Measurements from ENCODE around the gene C4orf36. TPM values are rescaled to one million over a fixed set of nuclear protein-coding genes. Genes with fewer than 3 reads are reported as not detected.

Gene C4orf36
- total RNA-seq, 1 donor from 2014 or later: 8.6 TPM

- TF ChIP-seq CTCF (IDR thresholded peaks at IDR 0.05) (no peak), EZH2phosphoT487 (IDR thresholded peaks at IDR 0.05) (no peak), EZH2 (IDR thresholded peaks at IDR 0.05) (no peak)
- H3K4me3 Mint-ChIP-seq: no peak overlapping the region
- H3K4me1 Mint-ChIP-seq: no peaks in the 10 kb centered on the region
- Histone ChIP-seq H3K27me3 (no peaks in the 10 kb centered on the region), H2AFZ (replicated peaks) (no peak overlapping the region), H3F3A (ENCODE audit: low read depth) (no peaks in the 10 kb centered on the region), H3K9ac (no peak overlapping the region), H3K4me1 (no peaks in the 10 kb centered on the region), H3K27ac (no peak overlapping the region), H3K4me3 (no peak overlapping the region), H3K79me2 (ENCODE audit: low read depth) (no peaks in the 10 kb centered on the region), H3K36me3 (no peaks in the 10 kb centered on the region), H3K4me2 (no peak overlapping the region), H3K9me3 (ENCODE audit: low read depth) (no peaks in the 10 kb centered on the region), H4K20me1 (ENCODE audit: low read depth) (no peaks in the 10 kb centered on the region)
- H3K27me3 Mint-ChIP-seq (ENCODE audit: insufficient read depth, low read depth): peaks cover 5% of the 10 kb centered on the region
- no peak overlapping the region for H3K27ac Mint-ChIP-seq
- no peaks in the 10 kb centered on the region for H3K36me3 Mint-ChIP-seq
- no peaks in the 10 kb centered on the region for H3K9me3 Mint-ChIP-seq
- DNase-seq (ENCODE audit: low spot score): no peak
Observed at GRCh38 chr4:86847571-86847970, 44.7 kb downstream of the C4orf36 start.

GRCh38 chr4:86846921-86847320 lies 45.3 kb downstream of the C4orf36 start:
- Histone ChIP-seq H3K4me2 (no peak overlapping the region), H3K27me3 (no peaks in the 10 kb centered on the region), H3K4me1 (no peaks in the 10 kb centered on the region), H3K4me3 (no peak overlapping the region), H3K9ac (no peak overlapping the region), H2AFZ (replicated peaks) (no peak overlapping the region), H3K79me2 (ENCODE audit: low read depth) (no peaks in the 10 kb centered on the region), H3K36me3 (no peaks in the 10 kb centered on the region), H3K27ac (no peak overlapping the region), H3F3A (ENCODE audit: low read depth) (no peaks in the 10 kb centered on the region), H4K20me1 (ENCODE audit: low read depth) (no peaks in the 10 kb centered on the region), H3K9me3 (ENCODE audit: low read depth) (no peaks in the 10 kb centered on the region)
- Mint-ChIP-seq H3K36me3 (no peaks in the 10 kb centered on the region), H3K4me3 (no peak overlapping the region), H3K27me3 (ENCODE audit: insufficient read depth, low read depth) (peaks cover 5% of the 10 kb centered on the region), H3K9me3 (no peaks in the 10 kb centered on the region), H3K4me1 (no peaks in the 10 kb centered on the region), H3K27ac (no peak overlapping the region)
- no peak for TF ChIP-seq EZH2phosphoT487 (IDR thresholded peaks at IDR 0.05)
- no peak for TF ChIP-seq EZH2 (IDR thresholded peaks at IDR 0.05)
- TF ChIP-seq CTCF (IDR thresholded peaks at IDR 0.05): no peak
- no peak for DNase-seq (ENCODE audit: low spot score)

DNA sequence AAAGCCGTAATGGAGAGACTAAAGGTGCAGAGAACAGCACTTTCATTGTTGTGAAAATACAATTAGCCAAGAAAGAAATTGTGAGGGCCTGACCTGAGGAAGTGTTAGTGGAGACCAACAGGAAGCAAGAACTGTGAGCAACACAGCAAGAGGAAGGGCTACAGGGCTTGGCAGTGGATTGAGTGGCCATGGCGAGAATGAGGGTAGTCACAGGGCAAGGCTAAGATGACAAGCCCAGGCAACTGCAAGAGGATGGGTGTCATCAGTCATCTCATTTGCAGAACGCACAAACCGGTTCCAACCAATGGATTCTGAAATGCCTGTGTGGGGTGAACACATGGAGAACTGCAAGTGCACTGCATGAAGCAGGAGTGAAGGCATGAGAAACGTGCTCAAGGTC lies 46.6 kb downstream of the C4orf36 start:
- no peak for DNase-seq (ENCODE audit: low spot score)
- Histone ChIP-seq H3K27ac (no peak overlapping the region), H3K4me2 (no peak overlapping the region), H3K4me3 (no peak overlapping the region), H3K79me2 (ENCODE audit: low read depth) (no peaks in the 10 kb centered on the region), H3K9me3 (ENCODE audit: low read depth) (no peaks in the 10 kb centered on the region), H4K20me1 (ENCODE audit: low read depth) (no peaks in the 10 kb centered on the region), H3K27me3 (no peaks in the 10 kb centered on the region), H3F3A (ENCODE audit: low read depth) (no peaks in the 10 kb centered on the region), H3K9ac (no peak overlapping the region), H3K36me3 (no peaks in the 10 kb centered on the region), H2AFZ (replicated peaks) (no peak overlapping the region), H3K4me1 (no peaks in the 10 kb centered on the region)
- Mint-ChIP-seq H3K27me3 (ENCODE audit: insufficient read depth, low read depth) (peaks cover 5% of the 10 kb centered on the region), H3K27ac (no peak overlapping the region), H3K9me3 (no peaks in the 10 kb centered on the region), H3K4me1 (no peaks in the 10 kb centered on the region), H3K4me3 (no peak overlapping the region), H3K36me3 (no peaks in the 10 kb centered on the region)
- TF ChIP-seq EZH2 (IDR thresholded peaks at IDR 0.05) (no peak), CTCF (IDR thresholded peaks at IDR 0.05) (no peak), EZH2phosphoT487 (IDR thresholded peaks at IDR 0.05) (no peak)
